ENCODE measurements around the gene NELFB.

The NELFB gene

GRCh38 chr9:137317021-137317717 is 62.0 kb downstream of the NELFB start:
- no peak for DNase-seq

- no peak for DNase-seq
These were observed 62.8 kb downstream of the NELFB start for GRCh38 chr9:137317718-137318511.

- DNase-seq = no peak
These were observed 63.5 kb downstream of the NELFB start for GRCh38 chr9:137318602-137319001.

GRCh38 chr9:137319011-137319738 is 64.0 kb downstream of the NELFB start:
- no peak for DNase-seq

- DNase-seq = no peak
These were observed 64.8 kb downstream of the NELFB start for GRCh38 chr9:137319739-137320551.

- no peak for DNase-seq
These were observed 65.6 kb downstream of the NELFB start for GRCh38 chr9:137320555-137321384.

- DNase-seq = no peak
These were observed 66.7 kb downstream of the NELFB start for GRCh38 chr9:137321726-137322361.
